Right lobe of liver (tissue), 6 donors: ENCODE results near the gene SVIL. TPM values are rescaled to one million over a fixed set of nuclear protein-coding genes. Genes with fewer than 3 reads are reported as not detected.

Source experiments
- ATAC-seq, 4 donors: fragments of 200-7000 bp; cut with Tn5 transposase; one replicate each; pipeline ENCODE4 v1.9.1; 2020; ENCODE audit warnings: mild to moderate bottlenecking in 4 of 4, moderate library complexity in 4 of 4
- DNase-seq, 3 donors: peaks; one replicate each; pipeline ENCODE4 v3.0.0-alpha.2; 2020
- H3K27ac ChIP-seq, 3 donors: fragments of 200-600 bp; one replicate each; pipeline ENCODE4 v1.8.0; 2022
- H3K27me3 ChIP-seq, 2 donors: fragments of 200-600 bp; one replicate each; pipeline ENCODE4 v1.8.0; 2022
- H3K36me3 ChIP-seq, 4 donors: fragments of 200-600 bp; sonication (generic) in 1 of 4; one replicate each; pipeline versions ENCODE4 v1.5.1 to v1.8.0; 2017 to 2022; ENCODE audit warnings: control low read depth in 1 of 4
- H3K4me1 ChIP-seq, 4 donors: fragments of 200-600 bp; sonication (generic) in 1 of 4; one replicate each; pipeline versions ENCODE4 v1.5.1 to v1.8.0; 2017 to 2022; ENCODE audit warnings: control low read depth in 1 of 4
- H3K4me3 ChIP-seq, 3 donors: fragments of 200-600 bp; one replicate each; pipeline ENCODE4 v1.8.0; 2022
- H3K9me3 ChIP-seq, 4 donors: fragments of 200-600 bp; sonication (generic) in 1 of 4; one replicate each; pipeline versions ENCODE4 v1.5.1 to v1.8.0; 2017 to 2022; ENCODE audit warnings: control low read depth in 1 of 4
- POLR2A ChIP-seq: fragments of 450-650 bp; IDR thresholded peaks from one replicate; pipeline ENCODE4 v1.6.1; 2017; ENCODE audit warnings: antibody characterized with exemption, mild to moderate bottlenecking
- WGBS: methylation state at CpG from one replicate; pipeline ENCODE4 v1.1.6; 2018; ENCODE audit warnings: low coverage, low lambda C conversion rate; ENCODE audit not compliant: insufficient coverage; ENCODE audit errors: missing lambda C conversion rate; 5-methylcytosine and 5-hydroxymethylcytosine counted together
- intact Hi-C, 2 donors: fragments of 100-400 bp; cut with DNase I; formaldehyde crosslinking; loops; one replicate each; pipeline versions ENCODE4 v1.11.2 to v1.14.1; 2022
- total RNA-seq, 6 experiments: library from RNA; depleted of rRNA in 2 of 6; stranded (reverse); fragments of >200 nt in 2 of 6; fragmentation: NEBNext Ultra II Directional in 3 of 6; extraction: Animal tissue kit (Norgen Biotek cat#: 25700) in 3 of 6; gene quantifications; one replicate each; pipeline versions ENCODE4 v1.1.0 to v1.2.4, GENCODE V29; 2016 to 2023
- TF ChIP-seq, protein P1 (sequence below), 4 donors: fragments of 200-600 bp in 3 of 4; fragments of 450-650 bp in 1 of 4; IDR thresholded peaks; one replicate each; pipeline versions ENCODE4 v1.5.1 to v1.8.0; 2016 to 2022; ENCODE audit warnings: antibody characterized with exemption in 4 of 4, mild to moderate bottlenecking in 2 of 4
- donor health status: DM: no; HTN: yes; CAD: no.
- donor health status: DM: no; HTN: no; CAD: no.
- donor health status: DM: no; HTN: no; CAD: no.
- donor health status: DM: no; HTN: yes; CAD: no.
- donor health status: DM: no; HTN: yes; CAD: no.

Gene SVIL
- total RNA-seq, 6 experiments from 2014 or later, result 12.3 to 15.1 (median 13.6) TPM

DNA sequence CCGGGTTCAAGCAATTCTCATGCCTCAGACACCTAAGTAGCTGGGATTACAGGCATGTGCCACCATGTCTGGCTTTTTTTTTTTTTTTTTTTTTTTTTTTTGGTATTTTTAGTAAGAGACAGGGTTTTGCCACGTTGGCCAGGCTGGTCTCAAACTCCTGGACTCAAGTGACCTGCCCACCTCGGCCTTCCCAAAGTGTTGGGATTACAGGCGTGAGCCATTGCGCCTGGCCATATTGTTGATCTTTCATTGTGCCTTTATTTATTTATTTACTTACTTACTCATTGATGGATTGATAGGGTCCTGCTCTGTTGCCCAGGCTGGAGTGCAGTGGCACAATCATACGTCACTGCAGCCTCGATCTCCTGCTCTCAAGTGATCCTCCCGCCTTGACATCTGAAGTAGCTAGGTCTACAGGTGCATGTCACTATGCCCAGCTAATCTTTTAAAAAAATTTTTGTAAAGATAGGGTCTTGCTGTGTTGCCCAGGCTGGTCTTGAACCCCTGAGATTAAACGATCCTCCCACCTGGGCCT is 30.4 kb downstream of the SVIL start:
- intact Hi-C loops, result no loop called here
- H3K4me1 ChIP-seq, result no peaks in the 10 kb centered on the region
- no peaks in the 10 kb centered on the region for H3K9me3 ChIP-seq
- no peaks in the 10 kb centered on the region for H3K27me3 ChIP-seq
- TF ChIP-seq POLR2A, result no peak
- TF ChIP-seq, protein P1, sequence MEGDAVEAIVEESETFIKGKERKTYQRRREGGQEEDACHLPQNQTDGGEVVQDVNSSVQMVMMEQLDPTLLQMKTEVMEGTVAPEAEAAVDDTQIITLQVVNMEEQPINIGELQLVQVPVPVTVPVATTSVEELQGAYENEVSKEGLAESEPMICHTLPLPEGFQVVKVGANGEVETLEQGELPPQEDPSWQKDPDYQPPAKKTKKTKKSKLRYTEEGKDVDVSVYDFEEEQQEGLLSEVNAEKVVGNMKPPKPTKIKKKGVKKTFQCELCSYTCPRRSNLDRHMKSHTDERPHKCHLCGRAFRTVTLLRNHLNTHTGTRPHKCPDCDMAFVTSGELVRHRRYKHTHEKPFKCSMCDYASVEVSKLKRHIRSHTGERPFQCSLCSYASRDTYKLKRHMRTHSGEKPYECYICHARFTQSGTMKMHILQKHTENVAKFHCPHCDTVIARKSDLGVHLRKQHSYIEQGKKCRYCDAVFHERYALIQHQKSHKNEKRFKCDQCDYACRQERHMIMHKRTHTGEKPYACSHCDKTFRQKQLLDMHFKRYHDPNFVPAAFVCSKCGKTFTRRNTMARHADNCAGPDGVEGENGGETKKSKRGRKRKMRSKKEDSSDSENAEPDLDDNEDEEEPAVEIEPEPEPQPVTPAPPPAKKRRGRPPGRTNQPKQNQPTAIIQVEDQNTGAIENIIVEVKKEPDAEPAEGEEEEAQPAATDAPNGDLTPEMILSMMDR (IDR thresholded peaks at IDR 0.05), result no peak
- 86% methylated on average over 8 of the region's 9 CpGs for WGBS
- ATAC-seq (no peak), DNase-seq (no peak)
- no peak overlapping the region for H3K27ac ChIP-seq
- no peak overlapping the region for H3K4me3 ChIP-seq
- peaks cover 0 to 2% (median 0%) of the 10 kb centered on the region in 4 donors for H3K36me3 ChIP-seq

DNA sequence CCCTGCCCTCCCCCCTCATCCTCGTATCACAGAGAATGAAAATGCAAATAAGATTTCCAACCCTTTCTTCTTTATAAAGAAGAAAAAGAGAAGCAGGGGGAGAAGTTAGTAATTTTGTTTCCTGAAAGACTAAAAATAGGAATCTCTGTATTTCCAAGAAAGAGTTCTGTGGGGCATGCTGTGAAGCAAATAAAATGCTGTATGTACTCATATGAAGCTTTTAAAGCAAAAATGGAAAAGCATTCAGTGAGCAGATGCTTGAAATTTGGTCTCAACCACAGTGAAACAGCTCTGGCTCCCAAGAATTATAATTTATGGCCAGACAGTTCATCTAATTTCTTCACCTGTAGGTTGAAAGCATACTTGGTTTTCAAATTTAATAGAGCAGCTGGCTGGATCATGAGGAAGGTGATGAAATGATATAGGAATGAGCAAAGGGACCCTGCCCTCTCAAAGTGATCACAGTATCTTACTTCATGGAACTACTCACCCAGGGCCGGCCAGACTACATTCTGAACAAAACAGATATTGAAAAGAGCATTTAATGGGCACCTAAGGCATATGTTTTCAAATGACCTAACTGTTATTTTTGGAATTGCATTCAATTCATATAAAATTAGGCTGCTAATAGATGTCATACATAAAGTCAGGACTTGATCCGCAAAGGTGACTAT is 31.4 kb downstream of the SVIL start:
- H3K4me3 ChIP-seq, result no peak overlapping the region
- ATAC-seq (no peak), DNase-seq (no peak)
- H3K27ac ChIP-seq, result no peak overlapping the region
- H3K27me3 ChIP-seq, result no peaks in the 10 kb centered on the region
- peaks cover 0 to 2% (median 0%) of the 10 kb centered on the region in 4 donors for H3K36me3 ChIP-seq
- intact Hi-C loops, result no loop called here
- H3K4me1 ChIP-seq, result no peaks in the 10 kb centered on the region
- no peak for TF ChIP-seq POLR2A
- TF ChIP-seq, protein P1 (IDR thresholded peaks at IDR 0.05), result no peak
- H3K9me3 ChIP-seq, result no peaks in the 10 kb centered on the region
- WGBS, result 72% methylated on average over 3 of the region's 3 CpGs

DNA sequence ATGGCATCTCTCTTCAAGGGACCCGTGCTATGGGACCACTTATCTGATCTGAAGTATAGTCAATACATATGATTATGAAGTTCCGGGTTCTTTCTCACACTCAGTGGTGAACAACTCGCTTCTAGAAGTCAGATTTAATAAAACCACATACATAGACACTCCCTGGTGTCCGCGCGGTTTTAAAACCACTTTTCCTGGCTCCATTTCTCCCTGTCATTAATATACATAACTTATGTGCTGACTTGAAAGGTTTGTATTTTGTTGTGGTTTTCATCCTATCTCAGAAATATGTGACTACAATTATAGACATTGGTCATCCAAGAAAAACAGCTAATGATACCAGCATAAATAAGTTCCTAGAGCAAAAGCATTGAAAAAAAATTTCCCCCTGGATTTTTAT is 34.0 kb downstream of the SVIL start:
- Histone ChIP-seq H3K9me3 (no peaks in the 10 kb centered on the region), H3K27ac (no peak overlapping the region), H3K4me3 (no peak overlapping the region), H3K36me3 (peaks cover 0 to 2% (median 0%) of the 10 kb centered on the region in 4 donors), H3K27me3 (no peaks in the 10 kb centered on the region), H3K4me1 (no peaks in the 10 kb centered on the region)
- ATAC-seq (no peak), DNase-seq (no peak)
- TF ChIP-seq POLR2A, result no peak
- TF ChIP-seq, protein P1 (IDR thresholded peaks at IDR 0.05), result no peak
- intact Hi-C loops, result no loop called here
- WGBS, result 96% methylated on average over 5 of the region's 6 CpGs

DNA sequence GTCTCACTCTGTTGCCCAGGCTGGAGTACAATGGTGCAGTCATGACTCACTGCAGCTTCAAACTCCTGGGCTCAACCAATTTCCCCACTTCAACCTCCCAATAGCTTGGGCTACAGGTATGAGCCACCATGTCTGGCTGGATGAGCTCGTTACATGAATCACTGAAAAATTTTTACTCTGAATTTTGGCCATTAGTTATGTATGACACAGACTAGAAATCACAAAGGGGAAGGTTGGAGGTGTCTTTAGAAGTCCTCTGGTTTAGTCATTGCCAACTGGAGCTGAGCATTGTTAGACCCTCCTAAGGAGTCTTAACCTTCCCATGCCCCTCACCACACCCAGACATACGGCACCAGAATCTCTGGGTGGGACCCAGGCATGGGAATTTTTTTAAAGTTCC is 34.7 kb downstream of the SVIL start:
- no peak for DNase-seq
- H3K27ac ChIP-seq, result no peak overlapping the region
- 100% methylated on average over 2 of the region's 2 CpGs for WGBS
- H3K27me3 ChIP-seq, result no peaks in the 10 kb centered on the region
- H3K9me3 ChIP-seq, result no peaks in the 10 kb centered on the region
- no peak for ATAC-seq
- TF ChIP-seq POLR2A, result no peak
- TF ChIP-seq, protein P1 (IDR thresholded peaks at IDR 0.05), result no peak
- H3K4me3 ChIP-seq, result no peak overlapping the region
- no peaks in the 10 kb centered on the region for H3K4me1 ChIP-seq
- H3K36me3 ChIP-seq, result peaks cover 0 to 2% (median 0%) of the 10 kb centered on the region in 4 donors
- intact Hi-C loops, result no loop called here
